Neural progenitor cell (in vitro differentiated cells): Measurements from ENCODE around the gene PPM1L.

Experiments used
- EZH2phosphoT487 ChIP-seq: fragments of 200-600 bp; sonication (generic); IDR thresholded peaks from 2 replicates; pipeline ENCODE4 v1.6.1; 2017; ENCODE audit warnings: antibody characterized with exemption
- TF ChIP-seq, protein P1 (sequence below): fragments of 200-600 bp; sonication (generic); IDR thresholded peaks from 2 replicates; pipeline ENCODE4 v1.5.1; 2017; ENCODE audit warnings: antibody characterized with exemption, mild to moderate bottlenecking

- TF ChIP-seq, protein P1, sequence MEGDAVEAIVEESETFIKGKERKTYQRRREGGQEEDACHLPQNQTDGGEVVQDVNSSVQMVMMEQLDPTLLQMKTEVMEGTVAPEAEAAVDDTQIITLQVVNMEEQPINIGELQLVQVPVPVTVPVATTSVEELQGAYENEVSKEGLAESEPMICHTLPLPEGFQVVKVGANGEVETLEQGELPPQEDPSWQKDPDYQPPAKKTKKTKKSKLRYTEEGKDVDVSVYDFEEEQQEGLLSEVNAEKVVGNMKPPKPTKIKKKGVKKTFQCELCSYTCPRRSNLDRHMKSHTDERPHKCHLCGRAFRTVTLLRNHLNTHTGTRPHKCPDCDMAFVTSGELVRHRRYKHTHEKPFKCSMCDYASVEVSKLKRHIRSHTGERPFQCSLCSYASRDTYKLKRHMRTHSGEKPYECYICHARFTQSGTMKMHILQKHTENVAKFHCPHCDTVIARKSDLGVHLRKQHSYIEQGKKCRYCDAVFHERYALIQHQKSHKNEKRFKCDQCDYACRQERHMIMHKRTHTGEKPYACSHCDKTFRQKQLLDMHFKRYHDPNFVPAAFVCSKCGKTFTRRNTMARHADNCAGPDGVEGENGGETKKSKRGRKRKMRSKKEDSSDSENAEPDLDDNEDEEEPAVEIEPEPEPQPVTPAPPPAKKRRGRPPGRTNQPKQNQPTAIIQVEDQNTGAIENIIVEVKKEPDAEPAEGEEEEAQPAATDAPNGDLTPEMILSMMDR: no peak
- no peak for TF ChIP-seq EZH2phosphoT487
Measured at GRCh38 chr3:160927620-160928019, 171.6 kb downstream of the PPM1L start.
